AG09309 (cell line): Measurements from ENCODE around the gene URB1.
"Not testable (repeated sequence)": the region's sequence is repeated elsewhere in the genome, so short reads cannot be mapped to it uniquely, and the experiment has no call there.

Source experiments
- DNase-seq: peaks from one replicate; pipeline ENCODE4 v3.0.0-alpha.2; 2010; ENCODE audit warnings: low read depth
- H3K4me3 ChIP-seq: 2 replicates; pipeline ENCODE4 v1.5.1; 2011; ENCODE audit warnings: mild to moderate bottlenecking, low read depth, low read length, moderate library complexity; ENCODE audit not compliant: control insufficient read depth
- CTCF ChIP-seq: IDR thresholded peaks from 2 replicates; pipeline ENCODE4 v1.5.1; 2011; ENCODE audit warnings: mild to moderate bottlenecking, low read depth, low read length, inconsistent platforms; ENCODE audit not compliant: insufficient read depth, control insufficient read depth; ENCODE audit errors: missing control alignments

Gene URB1

GRCh38 chr21:32392880-32393676 lies at the start of gene URB1:
URB1 (minus strand) TSS chr21:32393012; CDS start chr21:32392910, 102 bp downstream.
- DNase-seq: no peak
- peak within 1 kb of the TSS; percentile 66 for H3K4me3 ChIP-seq
- TF ChIP-seq CTCF: no peak

- no peak overlapping the region for H3K4me3 ChIP-seq
- TF ChIP-seq CTCF: no peak
- DNase-seq: no peak
Measured at GRCh38 chr21:32437729-32438128, 44.9 kb upstream of the URB1 start.

- DNase-seq, H3K4me3 ChIP-seq: not testable (repeated sequence)
Measured at GRCh38 chr21:32432982-32433660, 40.3 kb upstream of the URB1 start.

- no peak for DNase-seq
- no peak overlapping the region for H3K4me3 ChIP-seq
- TF ChIP-seq CTCF: no peak
Measured at GRCh38 chr21:32427958-32428623, 35.3 kb upstream of the URB1 start.

- no peak for TF ChIP-seq CTCF
- peak; percentile 42 for DNase-seq
- H3K4me3 ChIP-seq: no peak overlapping the region
Measured at GRCh38 chr21:32426592-32427051, 33.8 kb upstream of the URB1 start.

GRCh38 chr21:32426066-32426465 lies 33.3 kb upstream of the URB1 start:
- no peak overlapping the region for H3K4me3 ChIP-seq
- TF ChIP-seq CTCF: no peak
- DNase-seq: no peak

GRCh38 chr21:32425628-32426027 lies 32.8 kb upstream of the URB1 start:
- no peak for TF ChIP-seq CTCF
- no peak for DNase-seq
- no peak overlapping the region for H3K4me3 ChIP-seq
